H1 (cell line): ENCODE results near the gene NELL1.

Experiments used
- POLR2AphosphoS5 ChIP-seq: IDR thresholded peaks from 2 replicates; pipeline ENCODE4 v1.6.1; 2011; ENCODE audit warnings: low read depth, low read length
- SIN3A ChIP-seq, 2 experiments: IDR thresholded peaks in 1 of 2; conservative IDR thresholded peaks in 1 of 2; 2 replicates each; pipeline ENCODE4 v1.6.1; 2011 to 2012; ENCODE audit warnings: low read length in 2 of 2, improper control_type of control experiment in 1 of 2, low read depth in 1 of 2, mild to moderate bottlenecking in 1 of 2
- TF ChIP-seq, protein P1 (sequence below), 3 experiments: IDR thresholded peaks; 1 replicate in 2 of 3; 2 replicates in 1 of 3; pipeline versions ENCODE4 v1.5.1 to v1.6.1; 2011; ENCODE audit warnings: low read length in 3 of 3, mild to moderate bottlenecking in 3 of 3, inconsistent platforms in 2 of 3, low read depth in 1 of 3, moderate library complexity in 1 of 3; ENCODE audit not compliant: insufficient read depth in 1 of 3; ENCODE audit errors: control extremely low read depth in 1 of 3

GRCh38 chr11:20771681-20772080 lies 102.3 kb downstream of the NELL1 start:
- TF ChIP-seq POLR2AphosphoS5 (no peak), SIN3A (conservative IDR thresholded peaks at IDR 0.05 in 1 of 2, IDR thresholded peaks at IDR 0.05 in 1 of 2; ENCODE audit: low read depth in 1 of 2, low read length in 2 of 2) (no peak)
- TF ChIP-seq, protein P1, sequence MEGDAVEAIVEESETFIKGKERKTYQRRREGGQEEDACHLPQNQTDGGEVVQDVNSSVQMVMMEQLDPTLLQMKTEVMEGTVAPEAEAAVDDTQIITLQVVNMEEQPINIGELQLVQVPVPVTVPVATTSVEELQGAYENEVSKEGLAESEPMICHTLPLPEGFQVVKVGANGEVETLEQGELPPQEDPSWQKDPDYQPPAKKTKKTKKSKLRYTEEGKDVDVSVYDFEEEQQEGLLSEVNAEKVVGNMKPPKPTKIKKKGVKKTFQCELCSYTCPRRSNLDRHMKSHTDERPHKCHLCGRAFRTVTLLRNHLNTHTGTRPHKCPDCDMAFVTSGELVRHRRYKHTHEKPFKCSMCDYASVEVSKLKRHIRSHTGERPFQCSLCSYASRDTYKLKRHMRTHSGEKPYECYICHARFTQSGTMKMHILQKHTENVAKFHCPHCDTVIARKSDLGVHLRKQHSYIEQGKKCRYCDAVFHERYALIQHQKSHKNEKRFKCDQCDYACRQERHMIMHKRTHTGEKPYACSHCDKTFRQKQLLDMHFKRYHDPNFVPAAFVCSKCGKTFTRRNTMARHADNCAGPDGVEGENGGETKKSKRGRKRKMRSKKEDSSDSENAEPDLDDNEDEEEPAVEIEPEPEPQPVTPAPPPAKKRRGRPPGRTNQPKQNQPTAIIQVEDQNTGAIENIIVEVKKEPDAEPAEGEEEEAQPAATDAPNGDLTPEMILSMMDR (IDR thresholded peaks at IDR 0.05; ENCODE audit: control extremely low read depth in 1 of 3, insufficient read depth in 1 of 3, low read depth in 1 of 3, low read length in 3 of 3) = no peak
